Mesodermal cell (in vitro differentiated cells): Measurements from ENCODE around the gene CELA2B.
A peak's percentile ranks its signal among the peaks of the same experiment; 100 is the strongest.
"Not testable (repeated sequence)": the region's sequence is repeated elsewhere in the genome, so short reads cannot be mapped to it uniquely, and the experiment has no call there.

Experiments used
- H3K27ac ChIP-seq: 2 replicates; pipeline ENCODE4 v1.7.0; 2013; ENCODE audit warnings: mild to moderate bottlenecking, low read depth, low read length, moderate library complexity; ENCODE audit not compliant: severe bottlenecking
- H3K36me3 ChIP-seq: 2 replicates; pipeline ENCODE4 v1.7.1; 2013; ENCODE audit warnings: mild to moderate bottlenecking, low read length, moderate library complexity; ENCODE audit not compliant: control insufficient read depth, insufficient read depth
- H3K4me1 ChIP-seq: one replicate; pipeline ENCODE4 v1.7.1; 2013; ENCODE audit warnings: mild to moderate bottlenecking, low read length; ENCODE audit not compliant: insufficient read depth, control insufficient read depth, poor library complexity, severe bottlenecking
- H3K4me3 ChIP-seq: 2 replicates; pipeline ENCODE4 v1.7.0; 2013; ENCODE audit warnings: low read length, control low read depth, mild to moderate bottlenecking; ENCODE audit not compliant: insufficient read depth, poor library complexity, severe bottlenecking; ENCODE audit errors: extremely low read depth
- H3K9me3 ChIP-seq: 2 replicates; pipeline ENCODE4 v1.7.1; 2013; ENCODE audit warnings: mild to moderate bottlenecking, low read length, moderate library complexity; ENCODE audit not compliant: control insufficient read depth
- WGBS, 2 experiments: methylation state at CpG; one replicate each; pipeline ENCODE4 v1.1.5; 2013; ENCODE audit warnings: missing lambda C conversion rate in 2 of 2; ENCODE audit not compliant: insufficient coverage in 2 of 2; 5-methylcytosine and 5-hydroxymethylcytosine counted together

Gene CELA2B

DNA sequence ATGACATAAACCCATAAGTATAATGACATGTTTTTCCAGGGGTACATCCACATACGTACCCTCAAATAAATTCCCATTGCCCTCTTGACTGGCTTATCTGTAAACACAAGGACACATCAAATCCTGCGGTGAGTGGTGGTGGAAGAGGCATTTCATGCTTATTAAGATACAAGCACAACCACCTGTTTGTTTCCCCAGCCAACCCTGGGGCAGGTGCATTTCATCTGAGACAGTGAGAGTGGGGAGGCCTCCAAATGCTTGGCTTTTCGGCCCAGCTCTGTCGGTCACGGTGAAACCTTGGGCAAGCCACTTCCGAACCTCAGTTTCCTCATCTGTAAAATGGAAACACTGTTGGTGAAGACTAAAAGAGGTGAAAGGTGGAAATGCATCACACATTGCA is 8.5 kb downstream of the CELA2B start:
- H3K27ac ChIP-seq, H3K4me3 ChIP-seq, H3K9me3 ChIP-seq, H3K36me3 ChIP-seq, H3K4me1 ChIP-seq: not testable (repeated sequence)
- no CpG with 5 or more reads among the region's 6 CpGs for WGBS, 2 experiments

DNA sequence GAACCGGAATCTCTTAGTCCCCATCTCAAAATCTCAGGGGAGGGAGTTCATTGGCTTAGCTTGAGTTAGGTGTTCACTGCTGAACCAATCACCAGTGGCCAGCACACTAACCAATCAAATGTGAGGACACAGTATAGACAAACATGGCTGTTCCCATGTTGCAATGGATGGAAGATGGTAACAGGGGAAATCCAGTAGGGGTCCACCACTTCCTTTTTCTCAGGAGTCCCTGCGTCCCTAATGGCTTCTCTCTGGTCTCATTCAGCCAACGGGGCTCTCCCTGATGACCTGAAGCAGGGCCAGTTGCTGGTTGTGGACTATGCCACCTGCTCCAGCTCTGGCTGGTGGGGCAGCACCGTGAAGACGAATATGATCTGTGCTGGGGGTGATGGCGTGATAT is 9.7 kb downstream of the CELA2B start:
- no peak overlapping the region for H3K4me3 ChIP-seq
- H3K4me1 ChIP-seq: no peaks in the 10 kb centered on the region
- no peaks in the 10 kb centered on the region for H3K9me3 ChIP-seq
- H3K36me3 ChIP-seq: no peaks in the 10 kb centered on the region
- 94 to 99% methylated on average over 5 to 6 of the region's 6 CpGs for WGBS, 2 experiments
- no peak overlapping the region for H3K27ac ChIP-seq

DNA sequence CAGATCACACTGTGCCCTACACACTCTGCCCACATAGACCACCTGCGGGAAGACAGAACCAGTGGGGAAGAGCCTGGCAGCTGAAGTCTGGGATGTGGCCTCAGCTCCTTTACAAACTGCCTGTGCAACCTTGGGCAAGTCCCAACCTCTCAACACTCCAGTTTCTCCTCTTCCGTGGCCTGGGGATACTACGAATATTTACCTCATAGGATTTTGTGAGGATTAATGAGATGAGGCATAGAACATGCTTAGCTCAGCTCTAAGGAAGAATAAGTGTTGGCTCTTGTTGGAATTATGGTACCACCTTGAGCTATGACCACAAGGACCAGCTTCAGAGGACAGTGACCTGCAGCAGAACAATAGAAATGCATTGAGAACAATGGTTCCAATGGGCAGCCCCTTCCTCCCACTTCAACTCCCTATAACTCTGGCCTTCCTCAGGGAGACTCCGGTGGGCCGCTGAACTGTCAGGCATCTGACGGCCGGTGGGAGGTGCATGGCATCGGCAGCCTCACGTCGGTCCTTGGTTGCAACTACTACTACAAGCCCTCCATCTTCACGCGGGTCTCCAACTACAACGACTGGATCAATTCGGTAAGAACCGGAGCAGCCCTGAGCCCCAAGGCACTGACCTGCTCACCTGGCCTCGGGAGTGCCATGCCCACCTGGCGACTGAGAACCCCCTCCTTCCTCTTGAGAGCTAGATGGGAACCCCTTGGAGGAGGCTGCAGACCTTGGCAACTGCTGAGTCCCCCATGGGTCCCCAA is 11.1 kb downstream of the CELA2B start:
- H3K4me1 ChIP-seq, H3K27ac ChIP-seq, H3K4me3 ChIP-seq, H3K9me3 ChIP-seq, H3K36me3 ChIP-seq: not testable (repeated sequence)
- WGBS, 2 experiments: 95 to 98% methylated on average over 7 to 12 of the region's 17 CpGs

DNA sequence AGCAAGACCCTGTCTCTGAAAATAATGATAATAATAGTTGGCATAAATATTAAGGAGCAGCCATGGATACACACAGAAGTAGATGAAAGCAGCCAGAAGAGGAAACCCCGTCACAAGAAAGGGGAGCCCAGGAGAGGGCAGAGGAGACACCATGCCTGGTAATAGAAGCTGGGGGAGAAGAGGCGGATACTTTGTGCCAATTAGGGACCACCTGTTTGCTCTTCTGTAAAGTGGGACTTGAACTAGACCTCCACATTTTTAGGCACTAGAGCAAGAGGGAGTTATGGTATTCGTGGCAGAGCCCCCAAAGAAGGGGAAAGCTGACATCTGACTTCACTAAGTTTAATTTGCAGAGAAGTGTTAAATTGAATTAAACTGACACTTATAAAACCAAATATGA is 12.5 kb downstream of the CELA2B start:
- Histone ChIP-seq H3K9me3 (no peaks in the 10 kb centered on the region), H3K36me3 (no peaks in the 10 kb centered on the region), H3K27ac (no peak overlapping the region), H3K4me1 (no peaks in the 10 kb centered on the region), H3K4me3 (no peak overlapping the region)
- 81 to 97% methylated on average over 2 of the region's 3 CpGs for WGBS, 2 experiments

DNA sequence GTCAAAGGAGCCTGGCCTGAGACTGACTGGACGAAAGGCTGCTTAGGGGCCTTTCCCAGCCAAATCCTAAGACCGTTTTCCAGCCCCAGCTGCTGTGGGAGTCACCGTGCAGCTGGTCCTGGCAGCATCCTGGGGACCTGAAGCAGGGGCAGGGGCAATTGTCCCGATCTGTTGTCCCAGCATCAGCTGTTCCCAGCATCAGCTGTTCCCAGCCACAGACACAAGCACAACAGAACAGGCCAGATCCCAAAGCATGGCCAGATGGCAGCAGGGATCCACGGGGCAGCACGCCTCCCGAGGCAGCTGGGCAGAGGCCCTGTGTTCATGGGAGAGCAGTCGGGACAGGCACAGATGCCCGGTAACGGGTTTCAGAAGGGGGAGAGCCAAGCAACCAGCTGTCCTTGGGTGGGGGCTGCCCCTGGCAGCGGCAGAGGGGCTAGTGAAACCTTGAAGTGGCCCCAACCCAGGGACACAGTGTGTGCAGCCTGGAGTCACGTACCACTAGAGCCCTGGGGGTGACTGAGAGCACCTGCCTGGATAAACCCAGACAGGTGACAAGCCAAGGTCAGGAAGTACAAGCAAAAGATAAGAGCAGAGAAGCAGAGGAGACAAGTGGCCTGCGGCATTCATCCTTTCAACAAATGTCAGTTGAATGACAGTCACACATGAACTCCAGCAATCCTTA is 13.3 kb downstream of the CELA2B start:
- no peak overlapping the region for H3K27ac ChIP-seq

DNA sequence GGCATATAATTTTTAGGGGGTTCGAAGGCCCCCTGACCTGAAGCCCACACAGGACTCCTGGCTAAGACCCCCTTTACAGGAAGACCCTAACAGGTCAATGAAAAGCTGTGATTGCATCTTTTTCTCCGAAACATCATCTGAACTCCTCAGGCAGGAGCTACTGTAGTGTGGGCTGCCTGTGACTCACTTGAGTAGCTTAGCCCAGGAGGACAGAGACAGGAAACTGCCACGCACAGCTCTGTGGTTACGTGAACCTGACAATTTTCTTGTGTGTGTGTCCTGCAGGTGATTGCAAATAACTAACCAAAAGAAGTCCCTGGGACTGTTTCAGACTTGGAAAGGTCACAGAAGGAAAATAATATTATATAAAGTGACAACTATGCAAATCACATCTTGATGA is 15.1 kb downstream of the CELA2B start:
- not testable (repeated sequence) for H3K4me3 ChIP-seq, H3K36me3 ChIP-seq, H3K4me1 ChIP-seq, H3K27ac ChIP-seq, H3K9me3 ChIP-seq
- whole genome bisulfite sequencing, 2 experiments: 96 to 100% methylated on average over 1 to 4 of the region's 4 CpGs

More for the DNA sequence above, 13.3 kb downstream of the CELA2B start:
- H3K4me3 ChIP-seq: no peak overlapping the region
- 85% methylated on average over 11 to 12 of the region's 13 CpGs for WGBS, 2 experiments
- H3K4me1 ChIP-seq: no peaks in the 10 kb centered on the region
- no peaks in the 10 kb centered on the region for H3K36me3 ChIP-seq
- no peaks in the 10 kb centered on the region for H3K9me3 ChIP-seq

DNA sequence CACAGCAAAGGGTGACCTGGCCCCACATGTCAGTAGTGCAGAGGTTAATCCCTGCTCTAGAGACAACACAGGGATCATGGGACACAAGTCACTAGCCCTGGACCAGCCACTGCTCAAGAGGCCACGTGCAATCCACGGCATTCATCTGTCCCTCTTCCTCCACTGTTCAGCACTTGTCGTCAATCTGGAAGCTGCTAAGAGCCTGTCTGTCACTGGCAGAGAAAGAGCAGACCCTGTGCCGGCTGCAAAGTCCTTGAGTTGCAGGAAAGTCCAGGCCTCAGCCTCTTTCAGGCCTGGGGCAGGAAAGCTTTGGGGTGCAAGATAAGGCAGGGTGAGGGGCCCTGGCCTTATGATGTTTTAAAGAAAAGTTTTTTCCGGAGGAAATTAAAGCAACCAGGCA is 16.7 kb downstream of the CELA2B start:
- 93 to 94% methylated on average over 2 to 4 of the region's 5 CpGs for WGBS, 2 experiments

DNA sequence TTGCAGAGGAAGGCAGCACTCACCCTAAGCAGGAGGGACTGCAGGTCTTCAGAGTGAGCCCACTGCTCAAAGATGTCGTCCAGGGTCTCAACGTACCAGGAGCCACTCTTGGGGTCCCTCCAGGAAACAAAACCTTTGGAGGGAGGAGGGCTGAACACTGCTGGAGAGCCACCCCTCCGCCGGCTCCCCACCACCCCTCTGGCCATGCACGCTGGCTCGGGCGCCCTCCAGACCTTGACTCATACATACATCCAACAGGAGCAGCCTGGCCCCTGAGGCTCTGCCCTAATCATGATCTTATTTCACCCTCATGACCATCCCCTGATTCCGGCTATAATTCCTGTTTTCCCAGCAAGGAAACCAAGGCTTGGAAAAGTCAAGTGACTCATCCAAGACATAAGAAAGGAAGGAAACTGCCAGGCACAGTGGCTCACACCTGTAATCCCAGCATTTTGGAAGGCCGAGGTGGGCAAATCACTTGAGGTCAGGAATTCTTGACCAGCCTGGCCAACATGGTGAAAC is 18.0 kb downstream of the CELA2B start:
- Histone ChIP-seq H3K36me3 (no peaks in the 10 kb centered on the region), H3K9me3 (peaks cover 6% of the 10 kb centered on the region), H3K4me1 (no peaks in the 10 kb centered on the region), H3K4me3 (no peak overlapping the region), H3K27ac (no peak overlapping the region)
- WGBS, 2 experiments: 89 to 95% methylated on average over 8 to 9 of the region's 9 CpGs

More for the DNA sequence above, 16.7 kb downstream of the CELA2B start:
- peak overlapping the region; percentile 19 for H3K27ac ChIP-seq
- no peaks in the 10 kb centered on the region for H3K4me1 ChIP-seq
- no peaks in the 10 kb centered on the region for H3K36me3 ChIP-seq
- H3K4me3 ChIP-seq: no peak overlapping the region
- H3K9me3 ChIP-seq: peaks cover 1% of the 10 kb centered on the region

DNA sequence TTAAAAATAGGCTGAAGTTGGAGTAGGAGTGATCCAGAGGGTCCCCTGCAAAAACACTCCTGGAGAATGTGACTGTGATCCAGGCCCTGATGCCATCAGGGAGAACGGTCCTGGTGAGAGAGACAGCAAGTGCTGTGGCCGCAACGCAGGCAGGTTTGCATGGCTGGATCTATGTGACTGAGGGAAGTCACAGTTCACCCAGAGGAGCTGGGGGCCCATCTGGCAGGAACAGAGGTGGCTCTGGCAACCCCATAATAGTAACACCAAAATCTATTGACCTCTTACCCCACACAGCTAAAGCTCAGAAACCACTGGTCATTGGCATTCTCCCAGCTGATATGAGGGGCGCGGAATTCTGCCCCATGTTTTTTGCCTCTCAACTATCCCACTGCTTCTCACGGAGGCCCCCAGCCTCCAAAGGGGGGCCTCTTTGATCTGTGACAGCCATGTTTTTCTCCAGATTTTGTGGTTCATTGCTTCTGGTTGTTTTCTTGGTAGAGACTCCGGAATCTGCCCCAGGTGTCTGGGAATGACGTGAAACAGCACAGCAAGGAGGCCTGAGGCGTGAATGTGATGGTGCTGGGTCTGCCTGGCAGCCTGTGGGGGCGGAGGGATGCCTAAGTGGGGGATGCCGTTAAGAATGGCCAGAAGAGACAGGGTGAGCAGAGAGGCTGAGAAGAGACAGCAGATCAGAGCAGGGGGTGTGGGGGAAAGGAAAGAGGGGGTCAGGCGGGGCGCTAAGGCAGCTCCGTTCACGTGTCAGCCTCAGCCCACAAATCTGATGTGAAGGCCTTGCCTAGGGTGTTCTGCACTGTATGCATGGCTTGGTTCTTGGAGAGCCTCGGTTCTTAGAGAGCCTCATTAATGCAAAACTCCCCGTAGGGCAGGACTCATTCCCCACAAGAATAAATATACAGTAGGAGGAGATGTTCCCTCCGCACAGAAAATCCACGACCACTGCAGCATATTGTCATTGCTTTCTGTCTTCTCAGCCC is 24.6 kb downstream of the CELA2B start:
- H3K4me3 ChIP-seq: no peak overlapping the region
- no peaks in the 10 kb centered on the region for H3K36me3 ChIP-seq
- no peak overlapping the region for H3K27ac ChIP-seq
- H3K4me1 ChIP-seq: peaks cover 4% of the 10 kb centered on the region
- WGBS, 2 experiments: 81 to 90% methylated on average over 17 of the region's 19 CpGs
- peaks cover 6% of the 10 kb centered on the region for H3K9me3 ChIP-seq

DNA sequence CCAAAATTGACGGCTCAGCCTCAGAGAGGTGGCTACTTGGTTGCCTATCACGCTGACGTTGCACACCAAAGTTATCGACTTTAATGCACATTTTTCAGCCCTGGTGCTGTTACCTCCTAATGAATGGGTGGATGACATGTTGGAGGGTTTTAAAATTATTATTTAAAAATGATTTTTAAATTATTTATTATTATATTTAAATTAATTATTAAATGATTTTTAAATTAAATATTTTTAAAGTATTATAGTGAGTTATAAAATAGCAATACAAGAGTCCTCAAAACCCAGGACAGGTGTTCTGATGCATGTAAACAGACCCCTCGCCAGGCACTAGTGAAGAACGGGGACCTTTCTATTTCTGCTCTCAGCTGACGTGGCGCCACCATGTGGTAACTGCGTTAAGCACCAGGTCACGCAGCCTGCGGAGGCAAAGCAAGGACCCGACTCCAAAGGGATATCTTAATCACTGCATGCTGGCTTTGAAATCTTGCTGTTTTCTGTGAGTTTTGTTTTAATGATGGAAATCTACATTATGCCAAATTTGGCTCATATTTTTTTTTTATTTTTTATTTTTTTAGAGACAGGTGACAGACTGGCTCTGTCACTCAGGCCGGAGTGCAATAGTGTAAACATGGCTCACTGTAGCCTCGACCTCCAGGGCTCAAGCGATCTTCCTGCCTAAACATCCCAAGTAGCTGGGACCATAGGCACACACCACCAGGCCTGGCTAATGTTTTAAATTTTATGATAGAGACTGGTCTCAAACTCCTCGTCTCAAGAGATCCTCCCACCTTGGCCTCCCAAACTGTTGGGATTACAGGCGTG is 25.5 kb downstream of the CELA2B start:
- Histone ChIP-seq H3K36me3 (peaks cover 1% of the 10 kb centered on the region), H3K4me1 (peaks cover 4% of the 10 kb centered on the region), H3K27ac (no peak overlapping the region), H3K4me3 (no peak overlapping the region), H3K9me3 (peaks cover 6% of the 10 kb centered on the region)
- WGBS, 2 experiments: 48 to 75% methylated on average over 9 to 13 of the region's 17 CpGs
